ENCODE results near the gene MECR.

GRCh38 chr1:29202584-29203340, 28.0 kb downstream of the MECR start:
- no peak for TF ChIP-seq EZH2 (IDR thresholded peaks at IDR 0.05)
- TF ChIP-seq POLR2AphosphoS5 (IDR thresholded peaks at IDR 0.05; ENCODE audit: borderline replicate concordance, low read depth, low read length) = no peak

Measured in SK-N-MC (cell line).